Cardiac muscle cell (in vitro differentiated cells and primary cell): ENCODE measurements around the gene HORMAD2. TPM values are rescaled to one million over a fixed set of nuclear protein-coding genes. Genes with fewer than 3 reads are reported as not detected.

Source experiments
- DNase-seq, 2 donors: peaks; one replicate each; pipeline versions ENCODE4 v3.0.0 to v3.0.0-alpha.2; 2010 to 2017; ENCODE audit warnings: low read depth in 1 of 2, low spot score in 1 of 2
- H3K27ac ChIP-seq: fragments of 200-600 bp; sonication (generic); 2 replicates; pipeline ENCODE4 v1.5.1; 2016
- H3K27me3 ChIP-seq: fragments of 200-600 bp; sonication (generic); 2 replicates; pipeline ENCODE4 v1.6.0; 2016; ENCODE audit warnings: control low read depth
- H3K36me3 ChIP-seq: fragments of 200-600 bp; sonication (generic); 2 replicates; pipeline ENCODE4 v1.5.1; 2016; ENCODE audit warnings: control low read depth
- H3K4me1 ChIP-seq: fragments of 200-600 bp; sonication (generic); 2 replicates; pipeline ENCODE4 v1.8.1; 2017; ENCODE audit warnings: low read depth, mild to moderate bottlenecking, mixed run types
- H3K4me3 ChIP-seq: fragments of 200-600 bp; sonication (generic); 2 replicates; pipeline ENCODE4 v1.5.1; 2016; ENCODE audit warnings: mild to moderate bottlenecking
- H3K9me3 ChIP-seq: fragments of 200-600 bp; sonication (generic); 2 replicates; pipeline ENCODE4 v1.5.1; 2017; ENCODE audit warnings: low read depth, mild to moderate bottlenecking, control low read depth
- polyA plus RNA-seq: library from polyadenylated mRNA; unstranded; fragments of >200 nt; fragmentation: Nextera tagmentation; extraction: Ambion mirVana; gene quantifications from 2 replicates; pipeline ENCODE4 v1.2.1, GENCODE V29; 2016
- total RNA-seq: library from RNA; depleted of rRNA; stranded (reverse); fragments of >200 nt; gene quantifications from 2 replicates; pipeline ENCODE4 v1.2.3, GENCODE V29; 2016
- TF ChIP-seq, protein P1 (sequence below): IDR thresholded peaks from 2 replicates; pipeline ENCODE4 v1.5.1; 2012; ENCODE audit warnings: low read depth, mild to moderate bottlenecking, low read length

HORMAD2 gene
- total and polyA plus RNA-seq, 2 experiments from 2014 or later: not detected

GRCh38 chr22:30182815-30183214 lies 102.6 kb downstream of the HORMAD2 start:
- no peak overlapping the region for H3K27ac ChIP-seq

GRCh38 chr22:30183271-30183670 lies 103.0 kb downstream of the HORMAD2 start:
- H3K4me3 ChIP-seq: no peak overlapping the region
- peaks cover 2% of the 10 kb centered on the region for H3K27me3 ChIP-seq
- no peak for DNase-seq
- peaks cover 8% of the 10 kb centered on the region for H3K4me1 ChIP-seq
- TF ChIP-seq, protein P1, sequence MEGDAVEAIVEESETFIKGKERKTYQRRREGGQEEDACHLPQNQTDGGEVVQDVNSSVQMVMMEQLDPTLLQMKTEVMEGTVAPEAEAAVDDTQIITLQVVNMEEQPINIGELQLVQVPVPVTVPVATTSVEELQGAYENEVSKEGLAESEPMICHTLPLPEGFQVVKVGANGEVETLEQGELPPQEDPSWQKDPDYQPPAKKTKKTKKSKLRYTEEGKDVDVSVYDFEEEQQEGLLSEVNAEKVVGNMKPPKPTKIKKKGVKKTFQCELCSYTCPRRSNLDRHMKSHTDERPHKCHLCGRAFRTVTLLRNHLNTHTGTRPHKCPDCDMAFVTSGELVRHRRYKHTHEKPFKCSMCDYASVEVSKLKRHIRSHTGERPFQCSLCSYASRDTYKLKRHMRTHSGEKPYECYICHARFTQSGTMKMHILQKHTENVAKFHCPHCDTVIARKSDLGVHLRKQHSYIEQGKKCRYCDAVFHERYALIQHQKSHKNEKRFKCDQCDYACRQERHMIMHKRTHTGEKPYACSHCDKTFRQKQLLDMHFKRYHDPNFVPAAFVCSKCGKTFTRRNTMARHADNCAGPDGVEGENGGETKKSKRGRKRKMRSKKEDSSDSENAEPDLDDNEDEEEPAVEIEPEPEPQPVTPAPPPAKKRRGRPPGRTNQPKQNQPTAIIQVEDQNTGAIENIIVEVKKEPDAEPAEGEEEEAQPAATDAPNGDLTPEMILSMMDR: no peak
- H3K36me3 ChIP-seq: no peaks in the 10 kb centered on the region
- no peaks in the 10 kb centered on the region for H3K9me3 ChIP-seq
- no peak overlapping the region for H3K27ac ChIP-seq

More at GRCh38 chr22:30182815-30183214, 102.6 kb downstream of the HORMAD2 start:
- H3K9me3 ChIP-seq: no peaks in the 10 kb centered on the region
- DNase-seq: no peak
- H3K36me3 ChIP-seq: no peaks in the 10 kb centered on the region
- no peak overlapping the region for H3K4me3 ChIP-seq
- TF ChIP-seq, protein P1: no peak
- H3K4me1 ChIP-seq: peaks cover 3% of the 10 kb centered on the region
- H3K27me3 ChIP-seq: peaks cover 2% of the 10 kb centered on the region

DNA sequence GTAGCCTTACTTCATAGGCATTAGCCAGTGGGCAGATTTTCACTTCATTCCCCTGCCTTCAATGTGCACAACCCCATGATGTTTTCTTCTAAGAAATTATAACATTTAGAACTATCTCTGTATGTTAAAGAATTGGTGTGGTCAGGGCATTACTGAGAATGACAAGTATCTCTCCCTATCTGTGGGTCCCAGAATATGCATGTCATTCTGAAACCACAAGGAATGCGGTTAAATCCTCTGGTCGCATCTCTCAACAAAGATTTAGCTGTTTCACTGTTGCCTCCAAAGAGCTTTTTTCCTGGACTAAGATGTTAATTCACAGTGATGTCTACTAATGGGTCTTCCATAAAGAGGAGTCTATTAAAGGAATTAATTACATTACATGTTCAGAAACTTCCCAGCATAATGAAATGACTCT lies 103.6 kb downstream of the HORMAD2 start:
- no peak overlapping the region for H3K27ac ChIP-seq
- TF ChIP-seq, protein P1: no peak
- peak in 1 of 2 donors; percentile 47 for DNase-seq

GRCh38 chr22:30185129-30185528 lies 104.9 kb downstream of the HORMAD2 start:
- Histone ChIP-seq H3K36me3 (no peaks in the 10 kb centered on the region), H3K9me3 (no peaks in the 10 kb centered on the region), H3K4me1 (peaks cover 8% of the 10 kb centered on the region), H3K4me3 (no peak overlapping the region), H3K27me3 (peaks cover under 1% of the 10 kb centered on the region), H3K27ac (no peak overlapping the region)
- DNase-seq: no peak
- TF ChIP-seq, protein P1: no peak

More for the DNA sequence above, 103.6 kb downstream of the HORMAD2 start:
- H3K9me3 ChIP-seq: no peaks in the 10 kb centered on the region
- H3K4me1 ChIP-seq: peaks cover 8% of the 10 kb centered on the region
- peaks cover 2% of the 10 kb centered on the region for H3K27me3 ChIP-seq
- no peak overlapping the region for H3K4me3 ChIP-seq
- H3K36me3 ChIP-seq: no peaks in the 10 kb centered on the region

DNA sequence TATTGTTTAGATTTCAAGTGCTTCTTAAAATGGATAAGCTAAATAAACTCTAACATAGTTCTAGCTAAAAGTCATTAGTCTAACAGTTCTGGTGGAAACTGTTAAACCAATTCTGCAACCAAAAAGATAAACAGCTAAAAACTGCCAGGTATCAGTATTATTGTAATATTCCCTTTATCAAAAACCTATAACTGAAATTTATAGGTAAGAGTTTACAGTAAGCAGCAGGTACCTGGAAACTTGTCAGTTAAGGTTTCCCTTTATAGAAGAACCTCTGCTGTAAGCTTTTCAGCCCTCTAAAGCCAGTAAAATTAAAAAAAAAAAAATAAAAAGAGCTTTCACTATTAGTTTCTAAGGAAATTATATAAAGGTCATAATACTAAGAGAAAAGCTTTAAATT lies 105.3 kb downstream of the HORMAD2 start:
- TF ChIP-seq, protein P1: no peak
- no peaks in the 10 kb centered on the region for H3K27me3 ChIP-seq
- DNase-seq: no peak
- no peaks in the 10 kb centered on the region for H3K9me3 ChIP-seq
- no peak overlapping the region for H3K4me3 ChIP-seq
- no peak overlapping the region for H3K27ac ChIP-seq
- H3K36me3 ChIP-seq: no peaks in the 10 kb centered on the region
- peaks cover 8% of the 10 kb centered on the region for H3K4me1 ChIP-seq
